ENCODE results near the gene ZNF441. TPM values are rescaled to one million over a fixed set of nuclear protein-coding genes. Genes with fewer than 3 reads are reported as not detected.

The ZNF441 gene
- total and polyA plus RNA-seq, 2 of the 13 experiments (the other 11 are each of a cell fraction or from before 2014, with no cell fraction given): 2.8 to 10.0 TPM

GRCh38 chr19:11798391-11799330 lies 31.9 kb downstream of the ZNF441 start, which contains the start of gene ZNF491 (continued):
- TF ChIP-seq AHDC1 (CRISPR knock-in tag; IDR thresholded peaks at IDR 0.05; ENCODE audit: borderline replicate concordance) (no peak), THAP8 (CRISPR knock-in tag; IDR thresholded peaks at IDR 0.05; ENCODE audit: borderline replicate concordance) (no peak), ZNF552 (CRISPR knock-in tag; IDR thresholded peaks at IDR 0.05; ENCODE audit: borderline replicate concordance) (no peak), PCBP1 (IDR thresholded peaks at IDR 0.05; ENCODE audit: borderline replicate concordance, low read depth, low read length) (no peak), ZNF512B (CRISPR knock-in tag; IDR thresholded peaks at IDR 0.05; ENCODE audit: borderline replicate concordance) (no peak), RCOR2 (CRISPR knock-in tag; IDR thresholded peaks at IDR 0.05) (no peak), ZNF501 (CRISPR knock-in tag; IDR thresholded peaks at IDR 0.05) (no peak; the same call in 1 of the 2 replicates), TBL1XR1 (IDR thresholded peaks at IDR 0.05; ENCODE audit: borderline replicate concordance, low read length, partially characterized antibody) (no peak), ZNF432 (CRISPR knock-in tag; IDR thresholded peaks at IDR 0.05; ENCODE audit: borderline replicate concordance) (no peak), ISX (CRISPR knock-in tag; conservative IDR thresholded peaks at IDR 0.05) (no peak), ZKSCAN5 (CRISPR knock-in tag; IDR thresholded peaks at IDR 0.05) (no peak), GLI4 (CRISPR knock-in tag; IDR thresholded peaks at IDR 0.05; ENCODE audit: borderline replicate concordance) (peak; percentile 73), FOXO1 (CRISPR knock-in tag; IDR thresholded peaks at IDR 0.05) (0 out of 2 replicates have a peak, but pooled peaks have one; percentile 22)

Data from HepG2 (cell line).